Measurements from ENCODE around the gene GAK. TPM values are rescaled to one million over a fixed set of nuclear protein-coding genes. Genes with fewer than 3 reads are reported as not detected.

The GAK gene
- total RNA-seq, 6 experiments from 2014 or later: 65.8 to 72.9 (median 69.1) TPM

- TF ChIP-seq CTCF (IDR thresholded peaks at IDR 0.05): no peak
- no peaks in the 10 kb centered on the region for H3K4me1 Mint-ChIP-seq (ENCODE audit: low read depth)
- DNase-seq: no peak
- no peak overlapping the region for H3K4me3 Mint-ChIP-seq
- no peaks in the 10 kb centered on the region for H3K36me3 Mint-ChIP-seq (ENCODE audit: low read depth)
- no peak overlapping the region for H3K27ac Mint-ChIP-seq
- H3K27me3 Mint-ChIP-seq (ENCODE audit: insufficient read depth): peaks cover 30% of the 10 kb centered on the region
- H3K9me3 Mint-ChIP-seq: peaks cover 4% of the 10 kb centered on the region; the same call in 1 of the 2 replicates
Measured at GRCh38 chr4:819401-820229, 112.5 kb downstream of the GAK start.

GRCh38 chr4:818106-818921 is 113.8 kb downstream of the GAK start:
- Mint-ChIP-seq H3K36me3 (ENCODE audit: low read depth) (no peaks in the 10 kb centered on the region), H3K4me1 (ENCODE audit: low read depth) (no peaks in the 10 kb centered on the region), H3K4me3 (no peak overlapping the region), H3K27ac (no peak overlapping the region), H3K9me3 (peaks cover 4% of the 10 kb centered on the region; the same call in 1 of the 2 replicates), H3K27me3 (ENCODE audit: insufficient read depth) (peaks cover 36% of the 10 kb centered on the region)
- no peak for TF ChIP-seq CTCF (IDR thresholded peaks at IDR 0.05)
- DNase-seq: no peak

- Mint-ChIP-seq H3K36me3 (ENCODE audit: low read depth) (no peaks in the 10 kb centered on the region), H3K4me1 (ENCODE audit: low read depth) (no peaks in the 10 kb centered on the region), H3K27me3 (ENCODE audit: insufficient read depth) (peaks cover 41% of the 10 kb centered on the region), H3K9me3 (peaks cover 4% of the 10 kb centered on the region; the same call in 1 of the 2 replicates), H3K27ac (no peak overlapping the region), H3K4me3 (no peak overlapping the region)
- no peak for DNase-seq
- no peak for TF ChIP-seq CTCF (IDR thresholded peaks at IDR 0.05)
Measured at GRCh38 chr4:815464-816146, 116.5 kb downstream of the GAK start.

GRCh38 chr4:814312-814850 is 117.7 kb downstream of the GAK start:
- H3K4me3 Mint-ChIP-seq: no peak overlapping the region
- no peak for TF ChIP-seq CTCF (IDR thresholded peaks at IDR 0.05)
- no peaks in the 10 kb centered on the region for H3K36me3 Mint-ChIP-seq (ENCODE audit: low read depth)
- no peak overlapping the region for H3K27ac Mint-ChIP-seq
- no peaks in the 10 kb centered on the region for H3K4me1 Mint-ChIP-seq (ENCODE audit: low read depth)
- no peaks in the 10 kb centered on the region for H3K9me3 Mint-ChIP-seq
- H3K27me3 Mint-ChIP-seq (ENCODE audit: insufficient read depth): peaks cover 44% of the 10 kb centered on the region
- no peak for DNase-seq

GRCh38 chr4:813900-814299 is 118.2 kb downstream of the GAK start:
- no peak overlapping the region for H3K27ac Mint-ChIP-seq
- TF ChIP-seq CTCF (IDR thresholded peaks at IDR 0.05): no peak
- peaks cover 44% of the 10 kb centered on the region for H3K27me3 Mint-ChIP-seq (ENCODE audit: insufficient read depth)
- H3K9me3 Mint-ChIP-seq: no peaks in the 10 kb centered on the region
- no peak for DNase-seq
- no peaks in the 10 kb centered on the region for H3K4me1 Mint-ChIP-seq (ENCODE audit: low read depth)
- H3K4me3 Mint-ChIP-seq: no peak overlapping the region
- H3K36me3 Mint-ChIP-seq (ENCODE audit: low read depth): no peaks in the 10 kb centered on the region
